Caco-2 (cell line): Measurements from ENCODE around the gene GBA3. TPM values are rescaled to one million over a fixed set of nuclear protein-coding genes. Genes with fewer than 3 reads are reported as not detected.

Experiments used
- BruUV-seq: library from RNA; stranded (reverse); fragments of 400-500 nt; replicated peaks from 2 replicates; lab custom pipeline; 2021; lab: Mats Ljungman, UMichigan
- CTCF ChIA-PET: fragments of 300-600 bp; sonication (Branson Sonifier 250); formaldehyde crosslinking; loops from one replicate; lab custom pipeline; 2022; ENCODE audit warnings: antibody characterized with exemption; lab: Charles Lee
- POLR2A ChIA-PET: fragments of 300-600 bp; sonication (Branson Sonifier 250); formaldehyde crosslinking; loops from one replicate; lab custom pipeline; 2022; ENCODE audit warnings: antibody characterized with exemption; lab: Charles Lee
- DNase-seq, 2 experiments: peaks; one replicate each; pipeline versions ENCODE4 v3.0.0 to v3.0.0-alpha.2; 2020 to 2022
- H3K27me3 ChIP-seq: replicated peaks from 2 replicates; pipeline ENCODE4 v1.6.0; 2011; ENCODE audit warnings: low read length; ENCODE audit not compliant: control insufficient read depth, insufficient read depth
- H3K36me3 ChIP-seq: 2 replicates; pipeline ENCODE4 v1.5.1; 2011; ENCODE audit warnings: low read length; ENCODE audit not compliant: control insufficient read depth, insufficient read depth
- H3K4me1 ChIP-seq: fragments of 250-450 bp; sonication (Bioruptor Pico); 2 replicates; pipeline ENCODE4 v1.5.1; 2020; ENCODE audit warnings: mild to moderate bottlenecking
- H3K4me3 ChIP-seq: 2 replicates; pipeline ENCODE4 v1.5.1; 2011; ENCODE audit warnings: low read depth, mild to moderate bottlenecking, control low read depth, low read length
- H3K9me3 ChIP-seq: fragments of 250-450 bp; sonication (Bioruptor Pico); 2 replicates; pipeline ENCODE4 v1.5.1; 2020; ENCODE audit warnings: mild to moderate bottlenecking, moderate library complexity
- H3K27ac Mint-ChIP-seq: one replicate; pipeline ENCODE4 v1.8.0; 2022; ENCODE audit warnings: mixed read lengths; ENCODE audit not compliant: unreplicated experiment
- H3K27me3 Mint-ChIP-seq: one replicate; pipeline ENCODE4 v1.8.0; 2022; ENCODE audit warnings: mixed read lengths; ENCODE audit not compliant: insufficient read depth, unreplicated experiment
- H3K36me3 Mint-ChIP-seq: one replicate; pipeline ENCODE4 v1.8.0; 2022; ENCODE audit warnings: mild to moderate bottlenecking, mixed read lengths; ENCODE audit not compliant: insufficient read depth, unreplicated experiment
- H3K4me1 Mint-ChIP-seq: one replicate; pipeline ENCODE4 v1.8.0; 2022; ENCODE audit warnings: low read depth, mixed read lengths; ENCODE audit not compliant: unreplicated experiment
- H3K4me3 Mint-ChIP-seq: one replicate; pipeline ENCODE4 v1.8.0; 2022; ENCODE audit warnings: mild to moderate bottlenecking, moderate library complexity, mixed read lengths; ENCODE audit not compliant: unreplicated experiment
- H3K9me3 Mint-ChIP-seq: one replicate; pipeline ENCODE4 v1.8.0; 2022; ENCODE audit warnings: mixed read lengths; ENCODE audit not compliant: unreplicated experiment
- CTCF ChIP-seq, 2 experiments: fragments of 200-600 bp in 1 of 2; IDR thresholded peaks; 1 replicate in 1 of 2; 2 replicates in 1 of 2; pipeline versions ENCODE4 v1.5.1 to v1.8.0; 2011 to 2022; ENCODE audit warnings: antibody characterized with exemption in 1 of 2, control low read depth in 1 of 2, inconsistent platforms in 1 of 2, low read depth in 1 of 2, low read length in 1 of 2, mild to moderate bottlenecking in 1 of 2, moderate library complexity in 1 of 2; ENCODE audit not compliant: insufficient read depth in 1 of 2, severe bottlenecking in 1 of 2, unreplicated experiment in 1 of 2
- intact Hi-C: fragments of 100-400 bp; cut with micrococcal nuclease; formaldehyde crosslinking; loops from one replicate; pipeline ENCODE4 v1.10.0; 2022; ENCODE audit not compliant: unreplicated experiment
- total RNA-seq: library from RNA; stranded (reverse); gene quantifications from 2 replicates; pipeline ENCODE4 v1.2.3, GENCODE V29; 2022

Gene GBA3
- total RNA-seq, 1 experiment from 2014 or later: 0.25 TPM

GRCh38 chr4:22719218-22719617 lies 26.5 kb downstream of the GBA3 start:
- H3K9me3 Mint-ChIP-seq: peaks cover 9% of the 10 kb centered on the region

GRCh38 chr4:22720091-22720490 lies 27.4 kb downstream of the GBA3 start:
- Mint-ChIP-seq H3K4me1 (no peaks in the 10 kb centered on the region), H3K36me3 (no peaks in the 10 kb centered on the region), H3K27me3 (peaks cover 7% of the 10 kb centered on the region), H3K4me3 (no peak overlapping the region), H3K9me3 (peaks cover 9% of the 10 kb centered on the region), H3K27ac (no peak overlapping the region)
- no peak overlapping the region for H3K4me3 ChIP-seq
- TF ChIP-seq CTCF (IDR thresholded peaks at IDR 0.05; ENCODE audit: insufficient read depth in 1 of 2, low read depth in 1 of 2, low read length in 1 of 2, severe bottlenecking in 1 of 2, unreplicated experiment in 1 of 2): no peak
- no peak for DNase-seq
- CTCF ChIA-PET: no interaction called here
- BruUV-seq: no TSS peak
- intact Hi-C loops: no loop called here
- H3K9me3 ChIP-seq: no peaks in the 10 kb centered on the region
- no peaks in the 10 kb centered on the region for H3K27me3 ChIP-seq
- POLR2A ChIA-PET: no interaction called here
- no peaks in the 10 kb centered on the region for H3K4me1 ChIP-seq
- no peaks in the 10 kb centered on the region for H3K36me3 ChIP-seq

More at GRCh38 chr4:22719218-22719617, 26.5 kb downstream of the GBA3 start:
- H3K4me3 Mint-ChIP-seq: no peak overlapping the region
- ChIA-PET POLR2A (no interaction called here), CTCF (no interaction called here)
- Histone ChIP-seq H3K9me3 (no peaks in the 10 kb centered on the region), H3K4me3 (no peak overlapping the region), H3K4me1 (no peaks in the 10 kb centered on the region), H3K27me3 (no peaks in the 10 kb centered on the region), H3K36me3 (no peaks in the 10 kb centered on the region)
- no peak for TF ChIP-seq CTCF (IDR thresholded peaks at IDR 0.05; ENCODE audit: insufficient read depth in 1 of 2, low read depth in 1 of 2, low read length in 1 of 2, severe bottlenecking in 1 of 2, unreplicated experiment in 1 of 2)
- no TSS peak for BruUV-seq
- intact Hi-C loops: no loop called here
- no peak for DNase-seq
- no peak overlapping the region for H3K27ac Mint-ChIP-seq
- no peaks in the 10 kb centered on the region for H3K4me1 Mint-ChIP-seq
- H3K36me3 Mint-ChIP-seq: no peaks in the 10 kb centered on the region
- H3K27me3 Mint-ChIP-seq: peaks cover 5% of the 10 kb centered on the region

- no peak overlapping the region for H3K27ac Mint-ChIP-seq
- no peak for DNase-seq
- no peak for TF ChIP-seq CTCF (IDR thresholded peaks at IDR 0.05; ENCODE audit: insufficient read depth in 1 of 2, low read depth in 1 of 2, low read length in 1 of 2, severe bottlenecking in 1 of 2, unreplicated experiment in 1 of 2)
- peaks cover 9% of the 10 kb centered on the region for H3K9me3 Mint-ChIP-seq
- Histone ChIP-seq H3K36me3 (no peaks in the 10 kb centered on the region), H3K4me3 (no peak overlapping the region), H3K9me3 (no peaks in the 10 kb centered on the region), H3K27me3 (no peaks in the 10 kb centered on the region), H3K4me1 (no peaks in the 10 kb centered on the region)
- CTCF ChIA-PET: no interaction called here
- H3K4me3 Mint-ChIP-seq: no peak overlapping the region
- peaks cover 5% of the 10 kb centered on the region for H3K27me3 Mint-ChIP-seq
- no peaks in the 10 kb centered on the region for H3K36me3 Mint-ChIP-seq
- POLR2A ChIA-PET: no interaction called here
- no peaks in the 10 kb centered on the region for H3K4me1 Mint-ChIP-seq
- intact Hi-C loops: no loop called here
- no TSS peak for BruUV-seq
Observed at GRCh38 chr4:22721204-22721603, 28.5 kb downstream of the GBA3 start.
